Panc1 (cell line): Measurements from ENCODE around the gene P2RY8. TPM values are rescaled to one million over a fixed set of nuclear protein-coding genes. Genes with fewer than 3 reads are reported as not detected.

Experiments
- ATAC-seq: fragments of 200-7000 bp; cut with Tn5 transposase; 2 replicates; pipeline ENCODE4 v1.9.1; 2020; ENCODE audit warnings: mild to moderate bottlenecking, moderate library complexity
- BruUV-seq: library from RNA; stranded (reverse); fragments of 400-500 nt; replicated peaks from 2 replicates; lab custom pipeline; 2021; lab: Mats Ljungman, UMichigan
- CTCF ChIA-PET: fragments of 300-600 bp; sonication (Branson Sonifier 250); formaldehyde crosslinking; loops from one replicate; lab custom pipeline; 2022; ENCODE audit warnings: antibody characterized with exemption; lab: Charles Lee
- POLR2A ChIA-PET: fragments of 300-600 bp; sonication (Branson Sonifier 250); formaldehyde crosslinking; loops from one replicate; lab custom pipeline; 2022; ENCODE audit warnings: antibody characterized with exemption; lab: Charles Lee
- DNase-seq: peaks from one replicate; pipeline ENCODE4 v3.0.0-alpha.2; 2010; ENCODE audit warnings: low read depth, low spot score
- H3K27ac ChIP-seq: 2 replicates; pipeline ENCODE4 v1.5.1; 2011; ENCODE audit warnings: mild to moderate bottlenecking, low read length, inconsistent platforms
- H3K27me3 ChIP-seq: fragments of 200-500 bp; sonication (Bioruptor generic); 2 replicates; pipeline ENCODE4 v1.6.0; 2014; ENCODE audit warnings: low read length, inconsistent platforms; ENCODE audit not compliant: control insufficient read depth, insufficient read depth
- H3K36me3 ChIP-seq: fragments of 200-500 bp; sonication (Bioruptor generic); 2 replicates; pipeline ENCODE4 v1.5.1; 2014; ENCODE audit warnings: inconsistent platforms, mild to moderate bottlenecking, low read length, moderate library complexity; ENCODE audit not compliant: control insufficient read depth, insufficient read depth
- H3K4me1 ChIP-seq: 2 replicates; pipeline ENCODE4 v1.5.1; 2011; ENCODE audit warnings: inconsistent platforms, mild to moderate bottlenecking, low read length, moderate library complexity; ENCODE audit not compliant: control insufficient read depth, insufficient read depth
- H3K4me3 ChIP-seq, 2 experiments: 2 replicates each; pipeline ENCODE4 v1.5.1; 2011 to 2012; ENCODE audit warnings: low read depth in 2 of 2, low read length in 2 of 2, mild to moderate bottlenecking in 2 of 2, inconsistent platforms in 1 of 2, moderate library complexity in 1 of 2
- H3K9me3 ChIP-seq: fragments of 200-500 bp; sonication (Bioruptor generic); 2 replicates; pipeline ENCODE4 v1.5.1; 2014; ENCODE audit warnings: low read depth, mild to moderate bottlenecking, inconsistent platforms, low read length, moderate library complexity; ENCODE audit not compliant: control insufficient read depth, insufficient read depth
- POLR2AphosphoS5 ChIP-seq: IDR thresholded peaks from 2 replicates; pipeline ENCODE4 v1.6.1; 2012; ENCODE audit warnings: mild to moderate bottlenecking, low read depth, low read length, moderate library complexity
- SIN3A ChIP-seq: IDR thresholded peaks from 2 replicates; pipeline ENCODE4 v1.6.1; 2012; ENCODE audit warnings: low read depth, mild to moderate bottlenecking, low read length, moderate library complexity, borderline replicate concordance; ENCODE audit not compliant: insufficient read depth
- TCF7L2 ChIP-seq: IDR thresholded peaks from 2 replicates; pipeline ENCODE4 v1.6.1; 2011; ENCODE audit warnings: mild to moderate bottlenecking, low read depth, low read length, inconsistent platforms
- in situ Hi-C: cut with HindIII; loops from 2 replicates; pipeline ENCODE4 v1.10.0; 2016; ENCODE audit warnings: low sequenced_read_pairs, low pct_unique_long_range_greater_than_20kb
- intact Hi-C: fragments of 100-400 bp; cut with micrococcal nuclease; formaldehyde crosslinking; loops from one replicate; pipeline ENCODE4 v1.10.0; 2022; ENCODE audit not compliant: unreplicated experiment
- total RNA-seq: library from RNA; stranded (reverse); gene quantifications from one replicate; pipeline ENCODE4 v1.2.1, GENCODE V29; 2021; ENCODE audit not compliant: unreplicated experiment
- TF ChIP-seq, protein P1 (sequence below): fragments of 450-650 bp; IDR thresholded peaks from 2 replicates; pipeline ENCODE4 v1.5.1; 2017; ENCODE audit warnings: mild to moderate bottlenecking
- TF ChIP-seq, protein P2 (sequence below), 2 experiments: IDR thresholded peaks; 2 replicates each; pipeline ENCODE4 v1.6.1; 2011 to 2012; ENCODE audit warnings: low read depth in 2 of 2, control low read depth in 1 of 2, low read length in 1 of 2, mild to moderate bottlenecking in 1 of 2, moderate library complexity in 1 of 2; ENCODE audit not compliant: insufficient read depth in 1 of 2

Gene P2RY8
- total RNA-seq, 1 experiment from 2014 or later: 0.18 TPM

DNA sequence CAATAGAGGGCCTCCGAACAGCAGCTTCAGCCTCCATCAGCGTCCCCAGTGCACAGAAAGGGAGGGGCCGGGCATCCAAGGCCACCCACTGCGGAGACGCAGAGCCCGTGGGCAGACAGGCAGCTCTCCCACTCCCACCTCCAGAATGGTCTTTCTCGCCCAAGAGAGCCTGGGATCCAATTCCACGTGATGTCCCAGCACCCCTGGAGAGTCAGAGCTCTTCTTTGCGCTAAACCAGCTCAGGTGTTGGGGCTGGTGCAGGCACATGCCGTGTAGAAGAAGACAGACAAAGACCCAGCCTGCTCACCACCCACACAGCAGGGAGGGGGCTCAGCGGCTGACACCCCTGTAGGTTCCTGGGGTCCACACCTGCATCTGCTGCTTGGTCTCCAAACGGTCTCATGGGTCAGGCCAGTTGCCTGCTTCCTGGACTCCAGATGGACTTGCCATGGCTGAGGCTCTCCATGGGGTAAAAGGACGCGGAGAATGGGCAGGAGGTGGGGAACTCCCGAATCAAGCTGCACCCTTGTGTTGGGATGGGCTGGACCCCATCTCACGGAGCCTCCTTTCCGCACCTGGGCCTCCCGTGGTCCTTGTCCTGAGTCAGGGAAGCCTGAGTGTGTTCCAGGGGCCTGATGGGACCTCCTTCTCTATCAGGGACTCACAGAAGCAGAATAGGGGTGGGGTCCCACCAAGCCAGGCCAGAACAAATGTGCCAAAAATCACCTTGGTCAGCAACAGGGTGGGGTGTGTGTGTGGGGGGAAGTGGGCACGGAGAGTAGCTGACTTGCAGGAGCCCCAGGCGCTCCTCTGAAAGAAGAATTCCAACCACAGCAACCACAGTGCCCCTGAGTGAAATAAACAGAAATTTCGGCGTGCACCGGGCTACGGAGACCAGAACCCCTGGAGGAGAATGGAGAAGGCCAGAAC, 72.7 kb downstream of the P2RY8 start:
- H3K9me3 ChIP-seq: no peaks in the 10 kb centered on the region
- DNase-seq (no peak), ATAC-seq (no peak)
- TF ChIP-seq SIN3A (no peak), TCF7L2 (no peak), POLR2AphosphoS5 (no peak)
- TF ChIP-seq, protein P1, sequence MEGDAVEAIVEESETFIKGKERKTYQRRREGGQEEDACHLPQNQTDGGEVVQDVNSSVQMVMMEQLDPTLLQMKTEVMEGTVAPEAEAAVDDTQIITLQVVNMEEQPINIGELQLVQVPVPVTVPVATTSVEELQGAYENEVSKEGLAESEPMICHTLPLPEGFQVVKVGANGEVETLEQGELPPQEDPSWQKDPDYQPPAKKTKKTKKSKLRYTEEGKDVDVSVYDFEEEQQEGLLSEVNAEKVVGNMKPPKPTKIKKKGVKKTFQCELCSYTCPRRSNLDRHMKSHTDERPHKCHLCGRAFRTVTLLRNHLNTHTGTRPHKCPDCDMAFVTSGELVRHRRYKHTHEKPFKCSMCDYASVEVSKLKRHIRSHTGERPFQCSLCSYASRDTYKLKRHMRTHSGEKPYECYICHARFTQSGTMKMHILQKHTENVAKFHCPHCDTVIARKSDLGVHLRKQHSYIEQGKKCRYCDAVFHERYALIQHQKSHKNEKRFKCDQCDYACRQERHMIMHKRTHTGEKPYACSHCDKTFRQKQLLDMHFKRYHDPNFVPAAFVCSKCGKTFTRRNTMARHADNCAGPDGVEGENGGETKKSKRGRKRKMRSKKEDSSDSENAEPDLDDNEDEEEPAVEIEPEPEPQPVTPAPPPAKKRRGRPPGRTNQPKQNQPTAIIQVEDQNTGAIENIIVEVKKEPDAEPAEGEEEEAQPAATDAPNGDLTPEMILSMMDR: no peak
- TF ChIP-seq, protein P2, sequence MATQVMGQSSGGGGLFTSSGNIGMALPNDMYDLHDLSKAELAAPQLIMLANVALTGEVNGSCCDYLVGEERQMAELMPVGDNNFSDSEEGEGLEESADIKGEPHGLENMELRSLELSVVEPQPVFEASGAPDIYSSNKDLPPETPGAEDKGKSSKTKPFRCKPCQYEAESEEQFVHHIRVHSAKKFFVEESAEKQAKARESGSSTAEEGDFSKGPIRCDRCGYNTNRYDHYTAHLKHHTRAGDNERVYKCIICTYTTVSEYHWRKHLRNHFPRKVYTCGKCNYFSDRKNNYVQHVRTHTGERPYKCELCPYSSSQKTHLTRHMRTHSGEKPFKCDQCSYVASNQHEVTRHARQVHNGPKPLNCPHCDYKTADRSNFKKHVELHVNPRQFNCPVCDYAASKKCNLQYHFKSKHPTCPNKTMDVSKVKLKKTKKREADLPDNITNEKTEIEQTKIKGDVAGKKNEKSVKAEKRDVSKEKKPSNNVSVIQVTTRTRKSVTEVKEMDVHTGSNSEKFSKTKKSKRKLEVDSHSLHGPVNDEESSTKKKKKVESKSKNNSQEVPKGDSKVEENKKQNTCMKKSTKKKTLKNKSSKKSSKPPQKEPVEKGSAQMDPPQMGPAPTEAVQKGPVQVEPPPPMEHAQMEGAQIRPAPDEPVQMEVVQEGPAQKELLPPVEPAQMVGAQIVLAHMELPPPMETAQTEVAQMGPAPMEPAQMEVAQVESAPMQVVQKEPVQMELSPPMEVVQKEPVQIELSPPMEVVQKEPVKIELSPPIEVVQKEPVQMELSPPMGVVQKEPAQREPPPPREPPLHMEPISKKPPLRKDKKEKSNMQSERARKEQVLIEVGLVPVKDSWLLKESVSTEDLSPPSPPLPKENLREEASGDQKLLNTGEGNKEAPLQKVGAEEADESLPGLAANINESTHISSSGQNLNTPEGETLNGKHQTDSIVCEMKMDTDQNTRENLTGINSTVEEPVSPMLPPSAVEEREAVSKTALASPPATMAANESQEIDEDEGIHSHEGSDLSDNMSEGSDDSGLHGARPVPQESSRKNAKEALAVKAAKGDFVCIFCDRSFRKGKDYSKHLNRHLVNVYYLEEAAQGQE (IDR thresholded peaks at IDR 0.05; ENCODE audit: insufficient read depth in 1 of 2, low read depth in 2 of 2, low read length in 1 of 2): no peak
- in situ Hi-C loops: no loop called here
- POLR2A ChIA-PET: no interaction called here
- no peak overlapping the region for H3K4me3 ChIP-seq
- CTCF ChIA-PET: no interaction called here
- H3K4me1 ChIP-seq: no peaks in the 10 kb centered on the region
- no peaks in the 10 kb centered on the region for H3K36me3 ChIP-seq
- no TSS peak for BruUV-seq
- no peaks in the 10 kb centered on the region for H3K27me3 ChIP-seq
- H3K27ac ChIP-seq: no peak overlapping the region
- intact Hi-C loops: no loop called here

DNA sequence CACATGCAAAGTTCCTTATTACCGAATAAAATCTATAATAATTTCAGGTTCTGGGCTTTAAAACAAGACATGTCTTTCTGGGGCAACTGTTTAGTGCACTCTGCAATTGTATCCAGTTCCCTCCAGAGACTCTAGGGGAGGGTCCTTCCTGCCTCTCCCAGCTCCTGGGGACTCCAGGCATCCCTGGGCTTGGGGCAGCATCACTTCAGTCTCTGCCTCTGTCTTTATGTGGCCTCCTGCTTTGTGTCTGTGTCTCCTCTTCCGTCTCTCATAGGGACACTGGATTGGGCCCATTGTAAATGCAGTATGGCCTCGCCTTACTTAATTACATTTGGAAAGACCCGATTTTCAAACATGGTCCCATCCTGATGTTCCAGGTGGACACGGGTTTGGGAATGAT, 73.4 kb downstream of the P2RY8 start:
- Histone ChIP-seq H3K4me3 (no peak overlapping the region), H3K27ac (no peak overlapping the region), H3K9me3 (no peaks in the 10 kb centered on the region), H3K36me3 (no peaks in the 10 kb centered on the region), H3K4me1 (no peaks in the 10 kb centered on the region), H3K27me3 (no peaks in the 10 kb centered on the region)
- in situ Hi-C loops: no loop called here
- intact Hi-C loops: no loop called here
- BruUV-seq: no TSS peak
- no peak for ATAC-seq
- no peak for TF ChIP-seq POLR2AphosphoS5
- TF ChIP-seq TCF7L2: no peak
- no peak for TF ChIP-seq SIN3A
- TF ChIP-seq, protein P1: no peak
- TF ChIP-seq, protein P2 (IDR thresholded peaks at IDR 0.05; ENCODE audit: insufficient read depth in 1 of 2, low read depth in 2 of 2, low read length in 1 of 2): no peak
- ChIA-PET CTCF (no interaction called here), POLR2A (no interaction called here)
- no peak for DNase-seq
